Urinary bladder (tissue), 4 donors: ENCODE results near the gene TIE1. TPM values are rescaled to one million over a fixed set of nuclear protein-coding genes. Genes with fewer than 3 reads are reported as not detected.

Experiments
- DNase-seq: peaks from one replicate; pipeline ENCODE4 v3.0.0-alpha.2; 2015; ENCODE audit errors: extremely low spot score
- H3K27ac ChIP-seq: one replicate; pipeline ENCODE4 v1.5.1; 2013; ENCODE audit warnings: low read depth, mild to moderate bottlenecking, moderate library complexity
- H3K36me3 ChIP-seq: one replicate; pipeline ENCODE4 v1.6.1; 2013; ENCODE audit warnings: mild to moderate bottlenecking, moderate library complexity; ENCODE audit not compliant: insufficient read depth
- H3K4me1 ChIP-seq: one replicate; pipeline ENCODE4 v1.6.1; 2013; ENCODE audit warnings: mild to moderate bottlenecking, moderate library complexity; ENCODE audit not compliant: insufficient read depth
- H3K4me3 ChIP-seq: one replicate; pipeline ENCODE4 v1.5.1; 2013; ENCODE audit warnings: low read depth, low read length
- WGBS: extraction: QIAGEN DNeasy Blood & Tissue Kit; methylation state at CpG from one replicate; pipeline ENCODE4 v1.1.7; 2013; 5-methylcytosine and 5-hydroxymethylcytosine counted together
- polyA plus RNA-seq: library from polyadenylated mRNA; stranded (reverse); fragments of 200-250 nt; gene quantifications from one replicate; pipeline ENCODE4 v1.2.3, GENCODE V29; 2013
- total RNA-seq: library from RNA; depleted of rRNA; stranded (reverse); fragments of >200 nt; gene quantifications from one replicate; pipeline ENCODE4 v1.2.3, GENCODE V29; 2014
- donor health status: healthy with polysubstance abuse.
- donor health status: healthy.

The TIE1 gene
- total and polyA plus RNA-seq, 2 donors: 35.2 to 38.5 TPM

DNA sequence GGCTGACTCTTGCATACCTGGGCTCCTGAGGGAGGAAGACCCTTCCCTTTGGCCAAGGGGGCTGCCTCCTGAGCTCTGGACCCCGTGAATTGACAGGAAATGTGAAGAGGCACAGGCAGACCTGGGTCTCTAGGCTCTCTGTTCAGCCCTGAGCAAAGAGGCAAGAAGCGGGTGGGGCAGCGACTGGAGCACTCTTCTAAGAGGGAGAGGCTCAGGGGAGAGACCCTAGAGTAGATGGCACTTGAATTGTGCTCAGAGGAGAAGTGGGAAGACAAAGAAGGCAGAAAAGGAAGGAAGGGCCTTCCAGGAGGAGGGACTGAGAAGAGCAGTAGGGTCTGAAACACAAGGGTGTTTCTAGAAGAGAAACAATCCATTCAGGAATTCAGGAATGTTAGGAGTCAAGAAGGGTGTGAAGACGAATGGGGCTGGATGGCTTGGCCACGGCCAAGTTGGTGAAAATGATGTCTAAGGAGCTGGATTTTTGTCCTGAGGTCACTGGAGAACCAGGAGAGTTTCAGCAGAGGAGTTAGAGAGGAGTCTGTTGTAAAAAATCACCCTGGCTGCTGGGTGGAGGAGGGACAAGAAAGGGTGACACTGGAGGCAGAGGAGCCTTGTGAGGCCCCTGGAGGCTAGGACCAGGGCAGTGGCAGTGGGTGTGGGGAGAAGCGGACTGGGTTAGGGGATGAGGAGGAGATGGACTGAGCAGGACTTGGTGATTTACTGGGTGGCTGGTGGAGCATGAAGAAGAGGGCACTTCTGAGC is 5.3 kb downstream of the TIE1 start:
- no peak overlapping the region for H3K4me3 ChIP-seq
- H3K4me1 ChIP-seq: no peaks in the 10 kb centered on the region
- WGBS: 84% methylated on average over 6 of the region's 6 CpGs
- no peak for DNase-seq
- H3K36me3 ChIP-seq: no peaks in the 10 kb centered on the region
- H3K27ac ChIP-seq: no peak overlapping the region

DNA sequence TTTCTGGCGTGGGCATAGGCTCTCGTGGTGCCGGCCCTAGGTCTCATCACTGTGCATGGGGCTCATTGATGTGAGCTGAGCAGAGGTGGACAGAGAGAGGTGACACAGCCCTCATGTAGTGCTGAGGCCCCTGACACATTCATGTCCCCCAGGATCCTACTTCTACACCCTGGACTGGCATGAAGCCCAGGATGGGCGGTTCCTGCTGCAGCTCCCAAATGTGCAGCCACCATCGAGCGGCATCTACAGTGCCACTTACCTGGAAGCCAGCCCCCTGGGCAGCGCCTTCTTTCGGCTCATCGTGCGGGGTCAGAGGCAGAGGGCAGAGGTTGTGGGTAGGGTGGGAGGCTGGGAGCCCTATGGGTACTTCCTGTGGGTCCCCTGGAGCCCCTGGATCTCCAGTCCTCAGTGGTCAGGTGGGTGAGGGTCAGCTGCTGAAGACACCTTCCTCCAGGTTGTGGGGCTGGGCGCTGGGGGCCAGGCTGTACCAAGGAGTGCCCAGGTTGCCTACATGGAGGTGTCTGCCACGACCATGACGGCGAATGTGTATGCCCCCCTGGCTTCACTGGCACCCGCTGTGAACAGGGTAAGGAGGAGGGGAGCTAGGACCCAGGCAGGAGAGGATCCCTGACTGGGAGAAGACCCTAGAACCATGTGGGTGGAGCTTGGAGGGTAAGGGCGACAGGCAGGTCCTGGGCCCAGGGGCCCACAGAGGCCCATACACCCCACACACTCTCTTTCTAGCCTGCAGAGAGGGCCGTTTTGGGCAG is 6.1 kb downstream of the TIE1 start:
- Histone ChIP-seq H3K27ac (no peak overlapping the region), H3K4me3 (no peak overlapping the region), H3K4me1 (no peaks in the 10 kb centered on the region), H3K36me3 (no peaks in the 10 kb centered on the region)
- WGBS: 85% methylated on average over 17 of the region's 17 CpGs
- no peak for DNase-seq

DNA sequence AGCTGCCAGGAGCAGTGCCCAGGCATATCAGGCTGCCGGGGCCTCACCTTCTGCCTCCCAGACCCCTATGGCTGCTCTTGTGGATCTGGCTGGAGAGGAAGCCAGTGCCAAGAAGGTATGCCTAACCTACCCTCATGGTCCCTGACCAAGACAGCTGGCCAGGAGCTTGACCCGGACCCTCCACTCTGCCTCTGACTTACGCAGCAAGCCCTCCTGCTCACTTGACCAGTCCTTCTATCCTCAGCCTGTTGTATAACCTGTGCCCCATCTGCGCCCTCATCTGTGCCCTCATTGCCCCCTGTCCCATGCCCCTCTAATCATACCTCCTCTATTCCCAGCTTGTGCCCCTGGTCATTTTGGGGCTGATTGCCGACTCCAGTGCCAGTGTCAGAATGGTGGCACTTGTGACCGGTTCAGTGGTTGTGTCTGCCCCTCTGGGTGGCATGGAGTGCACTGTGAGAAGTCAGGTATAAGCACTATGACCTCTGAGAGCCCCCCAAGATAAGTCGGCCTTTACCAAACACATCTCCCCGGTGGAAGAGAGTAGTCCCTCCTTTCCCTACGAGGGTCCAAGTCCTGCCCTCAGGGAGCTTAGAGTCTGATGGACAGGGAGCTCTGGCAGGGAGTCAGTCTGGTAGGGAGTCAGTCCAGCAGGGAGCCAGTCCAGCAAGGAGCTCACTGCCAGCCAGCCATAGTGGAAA is 6.8 kb downstream of the TIE1 start:
- Histone ChIP-seq H3K4me1 (no peaks in the 10 kb centered on the region), H3K4me3 (no peak overlapping the region), H3K27ac (no peak overlapping the region), H3K36me3 (no peaks in the 10 kb centered on the region)
- no peak for DNase-seq
- WGBS: 91% methylated on average over 9 of the region's 9 CpGs

DNA sequence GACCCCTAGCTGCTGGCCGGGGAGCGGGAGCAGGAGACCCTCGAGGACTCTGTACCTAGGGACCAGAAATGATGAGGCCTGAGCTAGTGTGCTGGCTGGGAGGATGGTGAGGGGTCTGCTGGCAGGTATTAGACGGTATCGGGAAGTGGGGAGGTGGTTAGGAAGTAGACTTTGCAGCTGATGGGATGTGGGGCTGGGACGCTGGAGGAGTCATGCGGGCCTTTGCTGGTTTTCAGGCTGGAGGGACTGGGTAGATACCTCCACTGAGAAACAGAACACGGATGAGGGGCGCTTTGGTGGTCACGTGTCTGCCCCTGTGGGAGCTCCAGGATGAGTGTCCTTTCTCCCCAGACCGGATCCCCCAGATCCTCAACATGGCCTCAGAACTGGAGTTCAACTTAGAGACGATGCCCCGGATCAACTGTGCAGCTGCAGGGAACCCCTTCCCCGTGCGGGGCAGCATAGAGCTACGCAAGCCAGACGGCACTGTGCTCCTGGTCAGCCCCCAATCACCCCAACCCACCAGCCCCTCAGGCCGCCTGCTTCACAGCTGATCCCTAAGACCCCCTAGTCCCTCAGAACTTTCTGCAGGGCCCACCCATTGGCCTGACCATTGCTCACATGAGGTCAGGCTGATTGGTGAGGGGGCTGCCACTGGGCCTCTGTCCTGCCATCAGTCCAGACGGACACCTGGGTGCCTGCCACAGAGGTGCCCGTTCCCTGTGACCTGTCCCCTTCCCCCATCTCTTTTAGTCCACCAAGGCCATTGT is 8.0 kb downstream of the TIE1 start:
- Histone ChIP-seq H3K27ac (no peak overlapping the region), H3K36me3 (no peaks in the 10 kb centered on the region), H3K4me1 (no peaks in the 10 kb centered on the region), H3K4me3 (no peak overlapping the region)
- 92% methylated on average over 20 of the region's 20 CpGs for WGBS
- no peak for DNase-seq

DNA sequence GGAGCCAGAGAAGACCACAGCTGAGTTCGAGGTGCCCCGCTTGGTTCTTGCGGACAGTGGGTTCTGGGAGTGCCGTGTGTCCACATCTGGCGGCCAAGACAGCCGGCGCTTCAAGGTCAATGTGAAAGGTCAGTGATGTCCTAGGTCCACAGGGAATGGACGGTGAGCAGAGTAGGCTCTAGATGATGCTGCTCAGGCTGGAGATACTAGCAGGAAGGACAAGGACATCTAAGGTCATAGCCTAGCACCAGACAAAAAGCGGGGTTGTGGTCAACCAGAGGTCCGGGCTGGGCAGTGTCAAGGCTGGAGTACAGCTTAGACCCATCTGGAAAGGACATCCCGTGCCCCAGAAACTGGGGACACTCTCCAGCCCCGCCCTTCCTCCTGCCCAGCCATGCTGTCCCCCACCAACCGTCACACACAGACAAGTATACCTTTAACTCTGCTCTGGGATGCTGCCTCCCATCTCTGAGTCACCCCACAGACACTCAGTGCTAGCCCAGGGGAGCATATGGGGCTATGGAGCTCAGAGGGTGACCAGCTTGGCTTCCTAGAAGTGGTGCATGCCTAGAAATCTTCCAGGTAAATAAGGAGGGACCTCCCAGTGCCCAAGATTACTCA is 8.7 kb downstream of the TIE1 start:
- Histone ChIP-seq H3K36me3 (no peaks in the 10 kb centered on the region), H3K4me3 (no peak overlapping the region), H3K4me1 (no peaks in the 10 kb centered on the region), H3K27ac (no peak overlapping the region)
- no peak for DNase-seq
- 89% methylated on average over 13 of the region's 13 CpGs for WGBS

DNA sequence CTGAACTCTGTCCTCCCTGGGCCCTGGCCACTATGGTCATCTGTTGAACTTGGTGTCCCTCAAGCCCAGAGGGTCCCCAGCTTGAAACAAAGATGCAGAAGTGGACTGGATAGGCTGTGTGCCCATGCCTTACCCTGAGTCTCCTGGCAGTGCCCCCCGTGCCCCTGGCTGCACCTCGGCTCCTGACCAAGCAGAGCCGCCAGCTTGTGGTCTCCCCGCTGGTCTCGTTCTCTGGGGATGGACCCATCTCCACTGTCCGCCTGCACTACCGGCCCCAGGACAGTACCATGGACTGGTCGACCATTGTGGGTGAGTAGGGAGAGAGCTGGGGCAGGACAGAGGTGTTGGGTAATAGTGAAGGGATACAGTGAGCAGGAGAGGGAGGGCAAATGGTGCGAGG is 10.7 kb downstream of the TIE1 start:
- Histone ChIP-seq H3K36me3 (no peaks in the 10 kb centered on the region), H3K4me3 (no peak overlapping the region), H3K4me1 (no peaks in the 10 kb centered on the region), H3K27ac (no peak overlapping the region)
- no peak for DNase-seq
- 93% methylated on average over 9 of the region's 9 CpGs for WGBS

DNA sequence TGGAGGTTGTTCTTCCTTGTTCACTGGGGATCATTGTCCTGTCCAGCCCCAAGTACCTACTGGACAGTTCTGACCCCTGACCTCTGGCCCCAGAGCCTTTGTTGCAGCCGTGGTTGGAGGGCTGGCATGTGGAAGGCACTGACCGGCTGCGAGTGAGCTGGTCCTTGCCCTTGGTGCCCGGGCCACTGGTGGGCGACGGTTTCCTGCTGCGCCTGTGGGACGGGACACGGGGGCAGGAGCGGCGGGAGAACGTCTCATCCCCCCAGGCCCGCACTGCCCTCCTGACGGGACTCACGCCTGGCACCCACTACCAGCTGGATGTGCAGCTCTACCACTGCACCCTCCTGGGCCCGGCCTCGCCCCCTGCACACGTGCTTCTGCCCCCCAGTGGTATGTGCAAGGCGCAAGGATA is 11.4 kb downstream of the TIE1 start:
- H3K4me3 ChIP-seq: no peak overlapping the region
- no peaks in the 10 kb centered on the region for H3K4me1 ChIP-seq
- no peak for DNase-seq
- no peak overlapping the region for H3K27ac ChIP-seq
- WGBS: 90% methylated on average over 19 of the region's 19 CpGs
- H3K36me3 ChIP-seq: no peaks in the 10 kb centered on the region

DNA sequence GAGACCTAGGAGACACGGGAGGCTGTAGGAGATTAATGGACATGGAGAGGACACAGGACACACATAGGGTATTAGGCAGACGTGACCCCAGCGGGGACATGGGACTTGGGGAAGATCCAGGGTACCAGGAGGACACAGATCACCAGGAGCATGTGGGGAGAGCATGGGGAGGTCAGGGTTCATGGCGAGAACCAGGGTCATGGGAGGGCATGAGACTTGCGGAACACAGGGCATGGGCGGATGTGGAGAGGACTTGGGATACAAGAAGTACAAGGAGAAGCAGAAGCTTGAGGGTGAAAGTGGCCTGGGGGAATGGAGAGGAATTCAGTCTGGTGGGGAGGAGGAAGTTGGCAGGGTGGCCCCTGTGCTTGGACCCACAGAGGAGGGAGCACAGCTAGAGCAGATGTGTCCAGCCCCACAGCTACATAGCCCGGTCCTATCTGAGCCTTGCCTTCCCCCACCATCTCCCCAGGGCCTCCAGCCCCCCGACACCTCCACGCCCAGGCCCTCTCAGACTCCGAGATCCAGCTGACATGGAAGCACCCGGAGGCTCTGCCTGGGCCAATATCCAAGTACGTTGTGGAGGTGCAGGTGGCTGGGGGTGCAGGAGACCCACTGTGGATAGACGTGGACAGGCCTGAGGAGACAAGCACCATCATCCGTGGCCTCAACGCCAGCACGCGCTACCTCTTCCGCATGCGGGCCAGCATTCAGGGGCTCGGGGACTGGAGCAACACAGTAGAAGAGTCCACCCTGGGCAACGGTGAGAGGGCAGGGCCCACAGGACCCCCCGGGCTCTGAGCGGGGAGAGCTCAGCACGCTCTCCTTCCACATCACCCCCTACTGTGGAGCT is 12.1 kb downstream of the TIE1 start:
- 92% methylated on average over 24 of the region's 24 CpGs for WGBS
- Histone ChIP-seq H3K4me1 (no peaks in the 10 kb centered on the region), H3K27ac (no peak overlapping the region), H3K4me3 (no peak overlapping the region), H3K36me3 (no peaks in the 10 kb centered on the region)
- DNase-seq: no peak

DNA sequence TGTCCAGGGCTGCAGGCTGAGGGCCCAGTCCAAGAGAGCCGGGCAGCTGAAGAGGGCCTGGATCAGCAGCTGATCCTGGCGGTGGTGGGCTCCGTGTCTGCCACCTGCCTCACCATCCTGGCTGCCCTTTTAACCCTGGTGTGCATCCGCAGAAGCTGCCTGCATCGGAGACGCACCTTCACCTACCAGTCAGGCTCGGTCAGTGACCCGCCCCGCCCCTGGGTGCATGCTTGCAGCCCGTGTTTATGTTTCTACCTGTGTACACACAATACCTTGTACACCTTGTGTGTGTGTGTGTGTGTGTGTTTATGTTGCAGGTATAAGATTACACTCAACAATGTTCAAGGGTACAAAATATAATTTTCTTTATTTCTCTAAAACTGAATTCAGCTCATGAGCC is 13.0 kb downstream of the TIE1 start:
- no peak for DNase-seq
- 95% methylated on average over 10 of the region's 10 CpGs for WGBS
- H3K36me3 ChIP-seq: no peaks in the 10 kb centered on the region
- no peaks in the 10 kb centered on the region for H3K4me1 ChIP-seq
- no peak overlapping the region for H3K27ac ChIP-seq
- no peak overlapping the region for H3K4me3 ChIP-seq

DNA sequence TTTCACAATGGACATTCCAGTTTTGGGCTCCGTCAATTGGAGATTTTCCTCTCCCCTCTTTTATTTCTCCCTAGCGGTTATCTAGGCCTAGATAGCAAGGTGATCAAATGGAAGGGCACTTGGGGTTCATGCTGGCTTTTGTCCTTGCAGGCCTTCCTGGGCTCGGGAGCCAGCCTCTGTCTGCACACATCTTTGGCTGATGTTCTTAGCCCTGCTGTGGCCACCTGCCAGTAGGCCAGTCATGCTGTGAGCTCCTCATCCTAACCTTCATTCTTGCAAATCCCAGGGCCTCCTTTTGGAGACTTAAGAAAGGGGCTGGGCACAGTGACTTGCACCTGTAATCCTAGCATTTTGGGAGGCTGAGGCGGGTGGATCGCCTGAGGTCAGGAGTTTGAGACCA is 13.5 kb downstream of the TIE1 start:
- H3K36me3 ChIP-seq: no peaks in the 10 kb centered on the region
- H3K4me3 ChIP-seq: no peak overlapping the region
- H3K4me1 ChIP-seq: no peaks in the 10 kb centered on the region
- H3K27ac ChIP-seq: no peak overlapping the region
- 96% methylated on average over 5 of the region's 5 CpGs for WGBS
- DNase-seq: no peak

DNA sequence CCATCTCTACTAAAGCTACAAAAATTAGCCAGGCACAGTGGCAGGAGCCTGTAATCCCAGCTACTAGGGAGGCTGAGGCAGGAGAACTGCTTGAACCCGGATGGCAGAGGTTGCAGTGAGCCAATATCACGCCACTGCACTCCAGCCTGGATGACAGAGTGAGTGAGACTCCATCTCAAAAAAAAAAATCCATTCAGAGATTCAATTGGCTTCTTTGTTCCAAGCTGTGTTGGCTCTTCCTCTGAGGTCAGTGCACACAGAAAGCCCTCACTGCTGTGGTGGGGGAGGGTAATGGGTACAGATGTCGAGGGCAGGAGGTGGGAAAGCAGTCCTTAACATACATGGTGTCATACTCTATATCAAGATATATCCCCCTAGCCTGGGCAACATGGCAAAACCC is 14.7 kb downstream of the TIE1 start:
- no peaks in the 10 kb centered on the region for H3K4me1 ChIP-seq
- no peaks in the 10 kb centered on the region for H3K36me3 ChIP-seq
- DNase-seq: no peak
- 84% methylated on average over 3 of the region's 3 CpGs for WGBS
- no peak overlapping the region for H3K4me3 ChIP-seq
- no peak overlapping the region for H3K27ac ChIP-seq

DNA sequence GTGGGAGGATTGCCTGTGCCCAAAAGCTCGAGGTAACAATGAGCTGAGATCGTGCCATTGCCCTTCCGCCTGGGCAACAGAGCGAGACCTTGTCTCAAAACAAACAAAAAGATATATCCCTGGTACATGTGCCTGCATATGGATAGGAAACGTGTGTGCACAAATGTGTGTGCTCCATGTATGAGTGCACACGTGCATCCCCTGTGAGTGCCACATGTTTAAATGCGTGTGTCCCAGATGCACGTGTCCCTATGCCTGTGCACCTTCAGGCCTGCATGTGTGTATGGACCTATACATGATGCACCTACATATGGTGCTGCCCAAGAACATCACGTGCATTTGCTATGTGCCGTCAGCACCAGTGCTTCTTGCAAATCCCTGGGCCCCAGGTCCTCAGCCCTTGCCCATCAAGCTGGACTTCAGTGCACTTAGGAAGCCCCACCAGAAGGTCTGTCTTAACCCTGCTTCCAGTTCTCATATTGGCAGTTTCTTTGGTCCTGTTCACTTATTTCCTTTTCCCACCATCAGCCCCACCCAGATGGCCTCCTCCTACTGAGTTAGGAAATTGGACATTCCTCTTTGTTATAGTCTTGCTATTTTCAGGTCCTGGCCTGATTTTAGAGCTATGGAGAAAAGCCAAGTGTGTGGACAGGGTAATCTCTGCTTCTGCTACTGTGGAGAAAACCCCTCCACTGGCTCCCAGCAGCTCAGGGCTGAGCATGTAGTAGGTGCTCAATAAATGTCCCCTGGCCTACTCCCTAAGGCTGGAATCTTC is 15.4 kb downstream of the TIE1 start:
- H3K36me3 ChIP-seq: no peaks in the 10 kb centered on the region
- H3K27ac ChIP-seq: no peak overlapping the region
- H3K4me1 ChIP-seq: no peaks in the 10 kb centered on the region
- no peak overlapping the region for H3K4me3 ChIP-seq
- DNase-seq: no peak
- WGBS: 91% methylated on average over 10 of the region's 10 CpGs
